ENCODE results near the gene MBIP. TPM values are rescaled to one million over a fixed set of nuclear protein-coding genes. Genes with fewer than 3 reads are reported as not detected.
"Not testable (repeated sequence)": the region's sequence is repeated elsewhere in the genome, so short reads cannot be mapped to it uniquely, and the experiment has no call there.

The MBIP gene
- total and polyA plus RNA-seq, 4 donors = 8.1 to 17.5 (median 10.3) TPM

GRCh38 chr14:36333119-36333518 is 12.7 kb upstream of the MBIP start:
- Histone ChIP-seq H3K9ac (ENCODE audit: low read depth in 1 of 2, low read length in 2 of 2) (no peak overlapping the region), H3K4me1 (ENCODE audit: control insufficient read depth in 4 of 4, insufficient read depth in 4 of 4, low read length in 3 of 4) (no peaks in the 10 kb centered on the region), H3K4me3 (ENCODE audit: low read depth in 1 of 3, low read length in 3 of 3) (no peak overlapping the region), H3K36me3 (ENCODE audit: control insufficient read depth in 4 of 4, insufficient read depth in 3 of 4, low read depth in 1 of 4, low read length in 3 of 4) (no peaks in the 10 kb centered on the region), H3K27ac (ENCODE audit: low read depth in 1 of 2, low read length in 2 of 2) (no peak overlapping the region), H3K9me3 (ENCODE audit: control insufficient read depth in 4 of 4, low read length in 3 of 4) (no peaks in the 10 kb centered on the region), H3K27me3 (ENCODE audit: control insufficient read depth in 4 of 4, insufficient read depth in 4 of 4, low read length in 3 of 4) (no peaks in the 10 kb centered on the region)
- TF ChIP-seq EGR1 (IDR thresholded peaks at IDR 0.05; ENCODE audit: low read depth in 2 of 2) (no peak), FOXA1 (IDR thresholded peaks at IDR 0.05) (no peak), ZBTB33 (IDR thresholded peaks at IDR 0.05) (no peak), GABPA (IDR thresholded peaks at IDR 0.05 in 1 of 2, conservative IDR thresholded peaks at IDR 0.05 in 1 of 2) (no peak), FOXA2 (IDR thresholded peaks at IDR 0.05) (no peak)
- WGBS = 82% methylated on average over 4 of the region's 4 CpGs
- no peak for DNase-seq (ENCODE audit: low spot score)

GRCh38 chr14:36327573-36327972 is 7.1 kb upstream of the MBIP start:
- H3K4me1 ChIP-seq (ENCODE audit: control insufficient read depth in 4 of 4, insufficient read depth in 4 of 4, low read length in 3 of 4); H3K27me3 ChIP-seq (ENCODE audit: control insufficient read depth in 4 of 4, insufficient read depth in 4 of 4, low read length in 3 of 4); H3K27ac ChIP-seq (ENCODE audit: low read depth in 1 of 2, low read length in 2 of 2); H3K9ac ChIP-seq (ENCODE audit: low read depth in 1 of 2, low read length in 2 of 2); DNase-seq (ENCODE audit: low spot score); H3K9me3 ChIP-seq (ENCODE audit: control insufficient read depth in 4 of 4, low read length in 3 of 4); H3K4me3 ChIP-seq (ENCODE audit: low read depth in 1 of 3, low read length in 3 of 3); H3K36me3 ChIP-seq (ENCODE audit: control insufficient read depth in 4 of 4, insufficient read depth in 3 of 4, low read depth in 1 of 4, low read length in 3 of 4): not testable (repeated sequence)
- WGBS = 88% methylated on average over 4 of the region's 4 CpGs

- DNase-seq (ENCODE audit: low spot score) = no peak
- WGBS = 78% methylated on average over 3 of the region's 3 CpGs
- TF ChIP-seq ATF3 (IDR thresholded peaks at IDR 0.05) (no peak), FOXA1 (IDR thresholded peaks at IDR 0.05) (no peak), JUND (IDR thresholded peaks at IDR 0.05) (no peak), HNF4A (conservative IDR thresholded peaks at IDR 0.05) (no peak), HNF4G (IDR thresholded peaks at IDR 0.05) (no peak), TAF1 (conservative IDR thresholded peaks at IDR 0.05) (no peak), RXRA (IDR thresholded peaks at IDR 0.05) (no peak), NR2F2 (IDR thresholded peaks at IDR 0.05) (no peak)
- H3K9me3 ChIP-seq (ENCODE audit: control insufficient read depth in 4 of 4, low read length in 3 of 4) = peaks cover 0 to 6% (median 1%) of the 10 kb centered on the region in 4 donors
- H3K9ac ChIP-seq (ENCODE audit: low read depth in 1 of 2, low read length in 2 of 2) = no peak overlapping the region
- peaks cover 0 to 2% (median under 1%) of the 10 kb centered on the region in 4 donors for H3K4me1 ChIP-seq (ENCODE audit: control insufficient read depth in 4 of 4, insufficient read depth in 4 of 4, low read length in 3 of 4)
- no peak overlapping the region for H3K27ac ChIP-seq (ENCODE audit: low read depth in 1 of 2, low read length in 2 of 2)
- peaks cover 0 to 5% (median 0%) of the 10 kb centered on the region in 4 donors for H3K27me3 ChIP-seq (ENCODE audit: control insufficient read depth in 4 of 4, insufficient read depth in 4 of 4, low read length in 3 of 4)
- no peak overlapping the region for H3K4me3 ChIP-seq (ENCODE audit: low read depth in 1 of 3, low read length in 3 of 3)
- H3K36me3 ChIP-seq (ENCODE audit: control insufficient read depth in 4 of 4, insufficient read depth in 3 of 4, low read depth in 1 of 4, low read length in 3 of 4) = no peaks in the 10 kb centered on the region
Measured at GRCh38 chr14:36325853-36326252, 5.4 kb upstream of the MBIP start.

GRCh38 chr14:36324897-36325296 is 4.5 kb upstream of the MBIP start:
- no peak for DNase-seq (ENCODE audit: low spot score)
- H3K36me3 ChIP-seq (ENCODE audit: control insufficient read depth in 4 of 4, insufficient read depth in 3 of 4, low read depth in 1 of 4, low read length in 3 of 4) = no peaks in the 10 kb centered on the region
- H3K9me3 ChIP-seq (ENCODE audit: control insufficient read depth in 4 of 4, low read length in 3 of 4) = peaks cover 0 to 6% (median 1%) of the 10 kb centered on the region in 4 donors
- peaks cover 0 to 5% (median 0%) of the 10 kb centered on the region in 4 donors for H3K27me3 ChIP-seq (ENCODE audit: control insufficient read depth in 4 of 4, insufficient read depth in 4 of 4, low read length in 3 of 4)
- no peak overlapping the region for H3K4me3 ChIP-seq (ENCODE audit: low read depth in 1 of 3, low read length in 3 of 3)
- peaks cover 0 to 4% (median under 1%) of the 10 kb centered on the region in 4 donors for H3K4me1 ChIP-seq (ENCODE audit: control insufficient read depth in 4 of 4, insufficient read depth in 4 of 4, low read length in 3 of 4)
- no peak overlapping the region for H3K9ac ChIP-seq (ENCODE audit: low read depth in 1 of 2, low read length in 2 of 2)
- H3K27ac ChIP-seq (ENCODE audit: low read depth in 1 of 2, low read length in 2 of 2) = no peak overlapping the region
- TF ChIP-seq FOXA1 (IDR thresholded peaks at IDR 0.05) = no peak
- WGBS = 80% methylated on average over 3 of the region's 3 CpGs

Data from liver (tissue), 9 donors.